Hepatocyte (in vitro differentiated cells): ENCODE results near the gene CCDC83. TPM values are rescaled to one million over a fixed set of nuclear protein-coding genes. Genes with fewer than 3 reads are reported as not detected.

Source experiments
- DNase-seq: peaks from one replicate; pipeline ENCODE4 v3.0.0-alpha.2; 2016; ENCODE audit warnings: low spot score
- H2AFZ ChIP-seq: fragments of 200-600 bp; sonication (generic); 2 replicates; pipeline ENCODE4 v1.6.0; 2016; ENCODE audit warnings: antibody characterized with exemption, mild to moderate bottlenecking
- H3K27ac ChIP-seq: fragments of 200-600 bp; sonication (generic); 2 replicates; pipeline ENCODE4 v1.5.1; 2016; ENCODE audit warnings: mild to moderate bottlenecking
- H3K27me3 ChIP-seq: fragments of 200-600 bp; sonication (generic); 2 replicates; pipeline ENCODE4 v1.6.1; 2016
- H3K36me3 ChIP-seq: fragments of 200-600 bp; sonication (generic); replicated peaks from 2 replicates; pipeline ENCODE4 v1.5.1; 2016; ENCODE audit warnings: low read depth; ENCODE audit not compliant: insufficient read depth
- H3K4me1 ChIP-seq: fragments of 200-600 bp; sonication (generic); 2 replicates; pipeline ENCODE4 v1.5.1; 2016; ENCODE audit warnings: mild to moderate bottlenecking, moderate library complexity; ENCODE audit not compliant: insufficient read depth
- H3K4me2 ChIP-seq: fragments of 200-600 bp; sonication (generic); 2 replicates; pipeline ENCODE4 v1.6.0; 2016
- H3K4me3 ChIP-seq: fragments of 200-600 bp; sonication (generic); 2 replicates; pipeline ENCODE4 v1.5.1; 2016; ENCODE audit warnings: mild to moderate bottlenecking
- H3K79me2 ChIP-seq: fragments of 200-600 bp; sonication (generic); 2 replicates; pipeline ENCODE4 v1.6.0; 2017; ENCODE audit warnings: mild to moderate bottlenecking
- H3K9me2 ChIP-seq: fragments of 200-600 bp; sonication (generic); replicated peaks from 2 replicates; pipeline ENCODE4 v1.6.0; 2017; ENCODE audit warnings: mild to moderate bottlenecking; ENCODE audit not compliant: insufficient read depth
- H3K9me3 ChIP-seq: fragments of 200-600 bp; sonication (generic); 2 replicates; pipeline ENCODE4 v1.5.1; 2016; ENCODE audit warnings: low read depth, mild to moderate bottlenecking
- H4K20me1 ChIP-seq: fragments of 200-600 bp; sonication (generic); 2 replicates; pipeline ENCODE4 v1.6.0; 2016; ENCODE audit warnings: mild to moderate bottlenecking; ENCODE audit not compliant: insufficient read depth, poor library complexity, severe bottlenecking
- CTCF ChIP-seq: fragments of 200-600 bp; sonication (generic); IDR thresholded peaks from 2 replicates; pipeline ENCODE4 v1.5.1; 2016; ENCODE audit warnings: antibody characterized with exemption, mild to moderate bottlenecking; ENCODE audit not compliant: poor library complexity
- EZH2 ChIP-seq: fragments of 200-600 bp; sonication (generic); IDR thresholded peaks from 2 replicates; pipeline ENCODE4 v1.6.1; 2016; ENCODE audit warnings: antibody characterized with exemption, mild to moderate bottlenecking, borderline replicate concordance
- EZH2phosphoT487 ChIP-seq: fragments of 200-600 bp; sonication (generic); IDR thresholded peaks from one replicate; pipeline ENCODE4 v1.6.1; 2018; ENCODE audit warnings: antibody characterized with exemption, mild to moderate bottlenecking, low read depth, moderate library complexity; ENCODE audit not compliant: unreplicated experiment, severe bottlenecking
- WGBS: methylation state at CpG from one replicate; pipeline ENCODE4 v1.1.6; 2016; ENCODE audit warnings: low lambda C conversion rate; ENCODE audit errors: missing lambda C conversion rate; 5-methylcytosine and 5-hydroxymethylcytosine counted together
- polyA plus RNA-seq: library from polyadenylated mRNA; unstranded; fragments of >200 nt; fragmentation: Nextera tagmentation; extraction: Ambion mirVana; gene quantifications from 2 replicates; pipeline ENCODE4 v1.2.1, GENCODE V29; 2016
- total RNA-seq: library from RNA; depleted of rRNA; stranded (reverse); fragments of >200 nt; gene quantifications from 2 replicates; pipeline ENCODE4 v1.2.3, GENCODE V29; 2014

The CCDC83 gene
- total and polyA plus RNA-seq, 2 experiments from 2014 or later = not detected

DNA sequence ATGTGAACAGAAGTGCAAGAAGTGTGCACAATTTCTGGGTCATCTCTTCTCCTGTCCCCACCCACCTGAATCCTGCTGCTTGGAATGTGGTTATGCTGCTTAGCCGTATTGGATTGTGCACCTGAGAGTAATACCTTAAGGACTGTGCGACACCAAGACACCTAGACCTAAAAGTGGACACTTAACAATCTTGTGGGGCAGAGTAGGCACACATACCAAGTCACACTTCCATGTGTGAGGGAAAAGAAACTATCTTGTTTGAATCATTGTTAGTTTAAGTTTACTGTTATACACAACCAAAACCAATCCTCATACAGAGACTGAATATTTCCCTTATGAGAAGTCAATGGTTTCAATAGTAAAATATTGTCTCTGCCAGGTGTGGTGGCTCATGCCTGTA, 93.7 kb downstream of the CCDC83 start:
- no peaks in the 10 kb centered on the region for H3K9me3 ChIP-seq
- no peak overlapping the region for H3K4me3 ChIP-seq
- no peak overlapping the region for H2AFZ ChIP-seq
- H3K4me1 ChIP-seq = no peaks in the 10 kb centered on the region
- no peaks in the 10 kb centered on the region for H3K27me3 ChIP-seq
- H3K4me2 ChIP-seq = no peak overlapping the region
- H3K27ac ChIP-seq = no peak overlapping the region
- no peaks in the 10 kb centered on the region for H3K79me2 ChIP-seq
- H3K9me2 ChIP-seq = no peaks in the 10 kb centered on the region
- 82% methylated on average over 2 of the region's 2 CpGs for WGBS
- H3K36me3 ChIP-seq = no peaks in the 10 kb centered on the region
- no peak for DNase-seq
- no peaks in the 10 kb centered on the region for H4K20me1 ChIP-seq
- TF ChIP-seq EZH2 = no peak
- no peak for TF ChIP-seq EZH2phosphoT487
- no peak for TF ChIP-seq CTCF

DNA sequence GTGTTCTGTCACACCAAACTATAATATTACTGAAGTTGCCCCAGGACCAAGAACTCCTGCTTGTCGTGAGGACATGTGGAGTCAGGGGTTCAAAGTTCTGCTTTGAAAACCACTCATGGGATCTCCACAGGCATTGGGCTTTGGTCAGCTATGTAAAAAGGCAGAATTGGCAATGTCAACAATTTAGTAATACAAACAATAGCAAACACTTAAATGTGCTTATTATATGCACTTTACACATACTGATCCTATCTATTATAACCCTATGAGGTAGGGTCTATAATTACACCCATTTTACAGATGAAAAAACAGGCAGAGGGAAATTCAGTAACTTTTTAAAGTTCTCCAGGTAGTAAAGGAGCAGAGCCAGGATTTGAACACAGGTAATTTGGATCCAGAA, 94.6 kb downstream of the CCDC83 start:
- no peak for TF ChIP-seq CTCF
- no peak for TF ChIP-seq EZH2
- no peak for TF ChIP-seq EZH2phosphoT487

GRCh38 chr11:85950317-85951048, 95.3 kb downstream of the CCDC83 start:
- no peaks in the 10 kb centered on the region for H3K9me3 ChIP-seq
- no peaks in the 10 kb centered on the region for H4K20me1 ChIP-seq
- no peak overlapping the region for H3K4me2 ChIP-seq
- H3K27me3 ChIP-seq = no peaks in the 10 kb centered on the region
- WGBS = 96% methylated on average over 8 of the region's 8 CpGs
- no peak for TF ChIP-seq CTCF
- TF ChIP-seq EZH2phosphoT487 = no peak
- no peak for TF ChIP-seq EZH2
- no peaks in the 10 kb centered on the region for H3K36me3 ChIP-seq
- no peak for DNase-seq
- no peak overlapping the region for H3K4me3 ChIP-seq
- H3K4me1 ChIP-seq = no peaks in the 10 kb centered on the region
- H3K79me2 ChIP-seq = no peaks in the 10 kb centered on the region
- H3K9me2 ChIP-seq = no peaks in the 10 kb centered on the region
- no peak overlapping the region for H3K27ac ChIP-seq
- H2AFZ ChIP-seq = no peak overlapping the region

More for the DNA sequence above, 94.6 kb downstream of the CCDC83 start:
- no peaks in the 10 kb centered on the region for H3K79me2 ChIP-seq
- H3K27ac ChIP-seq = no peak overlapping the region
- no peaks in the 10 kb centered on the region for H3K9me3 ChIP-seq
- no peaks in the 10 kb centered on the region for H3K27me3 ChIP-seq
- H3K4me1 ChIP-seq = no peaks in the 10 kb centered on the region
- no peaks in the 10 kb centered on the region for H3K36me3 ChIP-seq
- H3K4me3 ChIP-seq = no peak overlapping the region
- H3K9me2 ChIP-seq = no peaks in the 10 kb centered on the region
- no peak overlapping the region for H3K4me2 ChIP-seq
- 55% methylated on average over 1 of the region's 1 CpG for WGBS
- DNase-seq = no peak
- no peaks in the 10 kb centered on the region for H4K20me1 ChIP-seq
- H2AFZ ChIP-seq = no peak overlapping the region
